Activated T-cell treated with anti-CD3 and anti-CD28 coated beads, Interleukin-2, amount 50 U/mL, for 24 hours (primary cell): ENCODE data around the gene TEAD1.
A peak's percentile ranks its signal among the peaks of the same experiment; 100 is the strongest.

Experiments used
- DNase-seq: peaks from one replicate; pipeline ENCODE4 v3.0.0-alpha.2; 2020
- H3K27ac Mint-ChIP-seq: 2 replicates; pipeline ENCODE4 v1.8.0; 2020; ENCODE audit warnings: mild to moderate bottlenecking, mixed read lengths
- H3K27me3 Mint-ChIP-seq: 2 replicates; pipeline ENCODE4 v1.8.0; 2020; ENCODE audit warnings: mixed read lengths
- H3K36me3 Mint-ChIP-seq: 2 replicates; pipeline ENCODE4 v1.8.0; 2020; ENCODE audit warnings: low read depth, mixed read lengths
- H3K4me1 Mint-ChIP-seq: 2 replicates; pipeline ENCODE4 v1.8.0; 2020; ENCODE audit warnings: low read depth, mixed read lengths
- H3K4me3 Mint-ChIP-seq: 2 replicates; pipeline ENCODE4 v1.8.0; 2020; ENCODE audit warnings: mild to moderate bottlenecking, moderate library complexity, mixed read lengths
- H3K9me3 Mint-ChIP-seq: 2 replicates; pipeline ENCODE4 v1.8.0; 2020; ENCODE audit warnings: mixed read lengths

Gene TEAD1

DNA sequence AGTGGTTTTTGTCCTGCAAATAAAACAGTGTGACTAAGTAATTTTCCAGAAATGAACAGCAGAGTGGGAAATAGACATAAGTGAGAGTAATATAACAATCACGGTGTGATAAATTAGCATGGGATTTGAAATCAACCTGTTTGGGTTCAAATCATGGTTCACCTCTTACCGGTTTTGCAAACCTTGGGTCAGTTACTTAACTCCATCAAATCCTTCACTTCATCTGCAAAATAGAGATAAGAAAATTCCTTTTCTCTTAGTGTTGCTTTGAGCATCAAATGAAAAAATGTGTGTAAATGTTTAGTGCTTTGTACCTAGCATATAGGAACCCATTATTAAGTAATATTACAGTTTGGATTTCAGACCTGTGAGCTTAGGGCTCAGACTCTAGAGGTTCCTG lies 152.2 kb downstream of the TEAD1 start:
- Mint-ChIP-seq H3K27me3 (peaks cover 87% of the 10 kb centered on the region), H3K9me3 (no peaks in the 10 kb centered on the region), H3K36me3 (no peaks in the 10 kb centered on the region), H3K4me1 (peaks cover 13% of the 10 kb centered on the region), H3K27ac (no peak overlapping the region), H3K4me3 (no peak overlapping the region)
- DNase-seq: no peak

DNA sequence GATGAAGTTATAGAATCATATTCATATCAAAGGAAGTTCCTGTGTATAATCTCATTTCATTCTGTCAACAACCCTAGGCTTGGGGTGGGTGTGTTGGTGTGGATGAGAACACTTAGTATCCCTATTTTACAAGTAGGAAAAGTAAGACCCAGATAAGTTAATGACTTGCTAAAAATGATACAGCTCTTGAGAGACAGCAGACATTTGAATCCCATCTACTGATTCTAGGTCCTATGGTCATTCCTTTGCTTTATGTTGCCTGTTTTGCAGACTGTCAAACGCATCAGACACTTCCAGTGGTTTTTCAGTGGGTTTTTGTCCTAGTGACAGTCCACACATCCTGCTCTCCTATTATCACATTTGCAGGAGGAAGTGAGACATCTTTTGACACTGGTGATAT lies 153.1 kb downstream of the TEAD1 start:
- Mint-ChIP-seq H3K4me1 (peaks cover 13% of the 10 kb centered on the region), H3K27me3 (peaks cover 82% of the 10 kb centered on the region), H3K27ac (no peak overlapping the region), H3K9me3 (no peaks in the 10 kb centered on the region), H3K4me3 (no peak overlapping the region), H3K36me3 (no peaks in the 10 kb centered on the region)
- DNase-seq: no peak

DNA sequence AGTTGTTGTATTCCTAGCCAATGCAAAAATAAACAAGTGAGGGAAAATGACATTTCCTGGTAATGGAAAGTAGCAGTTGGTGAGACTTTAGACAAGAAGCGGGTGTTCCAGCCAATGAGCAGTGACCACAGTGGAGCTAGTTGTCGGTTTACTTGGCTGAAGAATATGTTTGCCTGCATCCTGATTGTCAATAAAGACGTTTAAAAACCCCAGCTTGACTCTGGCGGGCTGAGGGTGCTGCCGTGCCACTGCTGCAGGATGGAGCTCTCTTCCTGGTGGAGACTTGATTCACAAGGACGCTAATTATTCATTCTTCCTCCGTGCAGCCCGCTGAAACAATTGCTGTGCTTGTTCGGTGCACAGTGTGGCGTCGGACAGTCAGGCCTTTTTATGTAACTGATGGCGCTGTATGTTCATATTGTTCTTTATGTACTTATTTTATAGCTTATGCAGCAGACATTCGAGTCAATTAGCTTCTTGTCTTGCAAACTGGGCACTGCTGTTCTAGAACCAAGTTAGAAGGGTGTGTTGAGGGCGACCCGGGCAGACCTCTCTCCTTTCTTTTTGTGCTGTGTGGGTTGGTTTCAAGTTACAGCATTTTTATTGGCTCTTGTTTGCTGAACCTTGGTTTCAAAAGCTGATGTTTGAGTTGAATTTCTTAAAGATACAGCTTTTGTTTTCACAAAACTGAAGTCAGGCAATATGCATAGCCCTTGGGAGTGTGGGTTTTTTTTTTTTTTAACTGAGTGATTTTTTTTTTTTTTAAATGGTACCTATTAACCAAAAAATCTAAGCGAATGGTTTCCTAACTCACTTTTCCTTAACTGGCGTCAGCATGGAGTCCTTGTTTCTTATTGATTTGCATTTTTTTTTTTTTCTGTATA lies 153.9 kb downstream of the TEAD1 start:
- Mint-ChIP-seq H3K27me3 (peaks cover 83% of the 10 kb centered on the region), H3K9me3 (no peaks in the 10 kb centered on the region), H3K4me3 (peak overlapping the region; percentile 27), H3K4me1 (peaks cover 13% of the 10 kb centered on the region), H3K36me3 (no peaks in the 10 kb centered on the region), H3K27ac (no peak overlapping the region)
- no peak for DNase-seq

DNA sequence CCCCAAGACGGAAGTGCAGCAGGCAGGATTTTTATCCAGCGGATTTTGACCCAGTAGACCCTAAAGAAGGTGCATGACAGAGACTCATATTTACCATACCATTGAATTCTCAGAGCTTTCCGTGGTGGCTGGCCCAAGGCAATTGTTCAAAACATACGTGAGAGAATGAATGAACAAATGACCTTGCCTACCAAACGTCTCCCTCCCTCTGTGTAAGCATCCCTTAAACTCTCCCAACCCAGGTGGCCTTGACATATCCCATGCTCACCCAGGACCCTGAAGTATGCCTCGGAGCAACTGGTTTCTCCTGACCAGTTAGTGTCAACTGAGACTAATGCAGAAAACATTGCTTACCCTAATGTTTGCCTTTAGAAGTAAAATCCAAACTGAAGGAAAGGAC lies 154.9 kb downstream of the TEAD1 start:
- Mint-ChIP-seq H3K4me3 (no peak overlapping the region), H3K4me1 (peaks cover 13% of the 10 kb centered on the region), H3K27me3 (peaks cover 80% of the 10 kb centered on the region), H3K36me3 (no peaks in the 10 kb centered on the region), H3K27ac (no peak overlapping the region), H3K9me3 (no peaks in the 10 kb centered on the region)
- DNase-seq: no peak

DNA sequence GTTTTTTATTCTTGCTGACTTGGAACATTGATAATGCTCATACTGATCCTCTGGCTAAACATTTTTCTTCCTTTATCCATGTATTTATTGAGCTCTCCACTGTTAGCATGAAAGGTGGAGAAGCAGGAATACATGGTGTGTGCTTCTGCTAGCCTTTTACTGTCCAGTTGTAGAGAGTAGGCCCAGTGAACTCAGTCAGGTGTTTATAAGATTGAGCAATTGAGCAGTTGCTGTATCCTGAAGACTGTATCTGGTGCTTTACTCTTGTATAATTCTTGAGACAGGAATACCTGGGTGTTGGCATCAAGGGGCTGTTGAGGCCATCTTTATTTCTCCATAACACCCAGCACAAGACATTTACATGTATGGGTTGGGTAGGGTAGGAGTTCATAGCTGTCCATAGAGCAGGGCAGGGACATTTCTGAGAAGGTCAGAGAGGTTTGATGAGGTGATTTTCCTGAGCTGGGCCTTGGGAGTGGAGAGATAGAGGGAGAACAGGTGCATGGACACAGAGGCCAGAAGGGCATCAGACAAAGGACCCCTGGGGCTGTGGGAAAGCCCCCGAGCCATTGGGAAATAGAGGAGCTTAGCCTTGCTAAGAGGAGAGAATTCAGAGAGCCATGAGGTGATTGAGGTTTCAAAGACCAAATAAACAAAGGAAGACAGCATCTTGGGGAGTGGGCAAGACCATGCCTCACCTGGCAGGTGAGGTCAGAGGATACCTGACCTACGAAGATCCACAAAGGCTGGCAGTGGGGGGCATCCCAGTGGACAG lies 155.5 kb downstream of the TEAD1 start:
- no peak overlapping the region for H3K27ac Mint-ChIP-seq
- H3K27me3 Mint-ChIP-seq: peaks cover 78% of the 10 kb centered on the region
- DNase-seq: no peak
- peaks cover 13% of the 10 kb centered on the region for H3K4me1 Mint-ChIP-seq
- no peaks in the 10 kb centered on the region for H3K36me3 Mint-ChIP-seq
- no peaks in the 10 kb centered on the region for H3K9me3 Mint-ChIP-seq
- H3K4me3 Mint-ChIP-seq: no peak overlapping the region

DNA sequence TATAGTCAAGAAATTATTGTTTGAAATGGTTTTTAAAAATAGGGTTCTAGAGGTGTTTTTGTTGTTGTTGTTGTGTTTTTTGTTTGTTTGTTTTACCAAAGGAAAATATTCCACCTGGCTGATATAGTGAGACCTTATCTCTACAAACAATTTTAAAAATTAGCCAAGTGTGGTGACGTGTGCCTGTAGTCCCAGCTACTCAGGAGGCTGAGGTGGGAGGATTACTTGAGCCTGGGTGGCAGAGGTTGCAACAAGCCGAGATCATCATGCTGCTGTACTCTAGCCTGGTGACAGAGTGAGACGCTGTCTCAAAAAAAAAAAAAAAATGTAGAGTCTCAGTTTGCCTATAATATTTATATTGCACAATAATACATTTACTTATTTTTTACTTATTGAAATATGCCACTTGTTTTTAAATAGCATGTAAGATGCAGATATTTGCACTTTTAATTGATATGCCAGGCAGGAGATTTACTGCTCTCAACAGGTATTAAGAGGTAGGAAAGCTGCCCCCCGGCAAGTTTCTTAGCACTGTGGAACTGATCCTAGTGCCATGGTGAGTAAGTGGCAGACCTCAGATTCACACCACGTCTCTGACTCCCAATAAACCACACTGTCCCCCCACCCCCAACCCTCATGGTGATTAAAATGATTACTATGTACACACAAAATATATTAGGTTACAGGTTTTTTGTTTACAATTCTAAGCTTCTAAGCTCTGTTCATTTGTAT lies 157.4 kb downstream of the TEAD1 start:
- Mint-ChIP-seq H3K27me3 (peaks cover 76% of the 10 kb centered on the region), H3K9me3 (no peaks in the 10 kb centered on the region), H3K4me3 (no peak overlapping the region), H3K27ac (no peak overlapping the region), H3K36me3 (no peaks in the 10 kb centered on the region), H3K4me1 (peaks cover 13% of the 10 kb centered on the region)
- no peak for DNase-seq

DNA sequence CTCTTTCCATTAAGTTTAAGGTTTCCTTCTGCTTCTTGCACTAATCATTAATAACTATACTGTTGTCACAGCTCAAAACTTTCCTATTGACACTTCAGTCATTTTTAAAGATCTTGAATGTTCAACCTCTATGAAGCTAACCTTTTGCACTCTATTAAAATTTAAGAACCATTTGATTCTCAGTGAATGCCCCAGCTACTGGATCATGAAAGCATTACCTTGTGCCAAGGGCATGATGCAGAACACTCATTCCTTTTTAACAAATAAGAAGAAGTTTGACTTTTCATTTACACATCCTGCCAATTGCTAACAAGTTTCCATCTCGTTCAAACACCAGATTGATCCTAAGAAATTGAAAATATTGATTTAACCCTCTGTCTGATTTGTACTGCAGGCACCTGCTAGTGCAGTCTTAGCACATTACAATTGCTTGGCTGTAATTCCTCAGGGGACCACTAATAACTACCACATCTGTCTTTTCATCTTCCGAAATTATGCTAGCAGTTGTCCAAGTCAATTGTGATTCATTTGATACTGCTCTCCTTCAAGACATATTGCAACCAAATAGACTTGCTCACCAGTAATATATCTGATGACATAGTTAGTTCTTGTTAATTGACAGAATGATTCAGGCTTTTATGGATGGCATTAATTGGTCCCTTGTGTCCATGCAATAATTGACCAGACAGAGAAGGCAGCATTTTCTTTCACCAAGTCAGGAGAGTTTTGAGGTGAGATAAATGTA lies 158.4 kb downstream of the TEAD1 start:
- no peaks in the 10 kb centered on the region for H3K9me3 Mint-ChIP-seq
- no peak for DNase-seq
- no peak overlapping the region for H3K4me3 Mint-ChIP-seq
- peaks cover 13% of the 10 kb centered on the region for H3K4me1 Mint-ChIP-seq
- peaks cover 68% of the 10 kb centered on the region for H3K27me3 Mint-ChIP-seq
- H3K36me3 Mint-ChIP-seq: no peaks in the 10 kb centered on the region
- H3K27ac Mint-ChIP-seq: no peak overlapping the region

DNA sequence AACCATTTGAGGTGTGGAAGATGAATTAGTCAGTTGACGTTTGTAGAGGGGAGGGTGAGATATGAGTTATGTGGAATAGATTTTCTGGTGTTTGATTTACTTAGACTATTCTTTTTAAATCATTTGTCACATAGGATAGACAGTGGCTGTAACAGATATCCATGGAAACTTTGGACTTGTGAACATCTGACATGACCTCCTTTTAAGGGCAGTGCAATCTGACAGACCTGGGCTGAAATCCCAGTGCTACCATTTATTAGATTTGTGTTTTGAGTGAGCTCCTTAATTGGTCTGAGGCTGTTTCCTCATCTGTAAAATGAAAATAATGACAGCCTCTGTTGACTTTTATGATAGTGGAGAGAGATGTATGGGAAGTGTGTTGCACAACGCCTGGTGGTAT lies 159.9 kb downstream of the TEAD1 start:
- Mint-ChIP-seq H3K4me1 (peaks cover under 1% of the 10 kb centered on the region), H3K27me3 (peaks cover 53% of the 10 kb centered on the region), H3K9me3 (no peaks in the 10 kb centered on the region), H3K4me3 (no peak overlapping the region), H3K36me3 (no peaks in the 10 kb centered on the region), H3K27ac (no peak overlapping the region)
- no peak for DNase-seq

DNA sequence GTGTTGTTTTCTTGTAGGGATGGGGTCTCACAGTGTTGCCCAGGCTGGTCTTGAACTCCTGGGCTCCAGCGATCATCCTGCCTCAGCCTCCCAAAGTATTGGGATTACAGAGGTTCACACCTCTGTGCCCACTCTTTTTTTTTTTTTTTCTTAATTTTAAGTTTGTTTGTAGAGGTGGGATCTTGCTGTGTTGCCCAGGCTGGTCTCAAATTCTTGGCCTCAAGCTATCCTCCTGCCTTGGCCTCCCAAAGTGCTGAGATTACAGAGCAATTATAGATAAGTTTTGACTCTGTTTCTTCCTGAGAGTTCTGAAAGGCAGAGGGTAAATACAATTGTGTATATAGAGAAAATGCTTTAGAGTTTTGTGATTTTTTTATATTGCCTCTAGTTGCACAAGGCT lies 160.4 kb downstream of the TEAD1 start:
- H3K27me3 Mint-ChIP-seq: peaks cover 48% of the 10 kb centered on the region
- no peaks in the 10 kb centered on the region for H3K36me3 Mint-ChIP-seq
- DNase-seq: no peak
- no peaks in the 10 kb centered on the region for H3K9me3 Mint-ChIP-seq
- no peaks in the 10 kb centered on the region for H3K4me1 Mint-ChIP-seq
- H3K4me3 Mint-ChIP-seq: no peak overlapping the region
- no peak overlapping the region for H3K27ac Mint-ChIP-seq

DNA sequence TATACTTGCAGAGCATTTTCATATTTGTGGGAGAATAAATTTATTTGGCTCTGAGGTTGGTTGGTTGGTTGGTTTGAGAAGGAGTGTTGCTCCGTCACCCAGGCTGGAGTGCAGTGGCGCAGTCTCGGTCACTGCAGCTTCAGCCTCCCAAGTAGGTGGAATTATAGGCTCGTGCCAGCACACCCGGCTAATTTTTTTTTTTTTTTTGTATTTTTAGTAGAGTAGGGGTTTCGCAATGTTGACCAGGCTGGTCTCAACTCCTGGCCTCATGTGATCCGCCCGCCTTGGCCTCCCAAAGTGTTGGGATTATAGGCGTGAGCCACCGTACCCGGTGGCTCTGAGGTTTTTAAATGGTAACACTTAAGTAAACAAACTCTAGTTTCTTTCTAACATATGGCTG lies 161.1 kb downstream of the TEAD1 start:
- H3K4me1 Mint-ChIP-seq: no peaks in the 10 kb centered on the region
- no peaks in the 10 kb centered on the region for H3K9me3 Mint-ChIP-seq
- no peaks in the 10 kb centered on the region for H3K36me3 Mint-ChIP-seq
- no peak overlapping the region for H3K4me3 Mint-ChIP-seq
- H3K27me3 Mint-ChIP-seq: peaks cover 44% of the 10 kb centered on the region
- no peak for DNase-seq
- no peak overlapping the region for H3K27ac Mint-ChIP-seq

DNA sequence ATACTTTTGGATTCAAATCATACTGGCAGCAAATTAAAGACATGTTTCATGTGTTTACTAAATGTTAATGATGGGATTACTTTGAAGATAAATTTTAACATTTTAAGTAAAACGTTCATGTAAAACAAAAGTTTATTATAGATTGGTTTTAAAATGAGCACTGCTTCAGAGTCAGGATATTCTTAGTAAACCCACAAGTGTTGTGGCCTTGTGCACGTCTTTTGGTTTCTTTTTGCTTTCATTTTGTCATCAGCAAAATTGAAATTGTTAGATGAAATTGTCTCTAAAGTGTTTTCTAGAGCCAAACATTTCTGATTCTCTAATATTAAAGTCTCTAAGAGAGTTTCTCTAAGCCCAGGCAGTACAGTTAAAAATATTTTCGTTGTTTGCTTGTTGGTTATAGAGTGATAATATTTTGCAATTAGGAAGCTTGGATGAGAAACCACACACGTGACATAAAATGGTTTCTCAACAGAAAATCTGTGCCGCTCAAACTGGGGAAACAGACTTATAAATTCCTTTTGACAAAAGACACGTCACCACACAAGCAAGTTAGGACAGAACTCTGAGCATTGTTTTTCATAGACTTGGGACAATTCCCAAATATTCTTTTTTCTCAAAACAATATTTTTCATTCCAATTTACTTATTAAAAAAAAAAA lies 164.4 kb downstream of the TEAD1 start:
- H3K27me3 Mint-ChIP-seq: peaks cover 37% of the 10 kb centered on the region
- H3K9me3 Mint-ChIP-seq: no peaks in the 10 kb centered on the region
- H3K27ac Mint-ChIP-seq: no peak overlapping the region
- no peak overlapping the region for H3K4me3 Mint-ChIP-seq
- no peaks in the 10 kb centered on the region for H3K36me3 Mint-ChIP-seq
- peaks cover 9% of the 10 kb centered on the region for H3K4me1 Mint-ChIP-seq
- DNase-seq: no peak

DNA sequence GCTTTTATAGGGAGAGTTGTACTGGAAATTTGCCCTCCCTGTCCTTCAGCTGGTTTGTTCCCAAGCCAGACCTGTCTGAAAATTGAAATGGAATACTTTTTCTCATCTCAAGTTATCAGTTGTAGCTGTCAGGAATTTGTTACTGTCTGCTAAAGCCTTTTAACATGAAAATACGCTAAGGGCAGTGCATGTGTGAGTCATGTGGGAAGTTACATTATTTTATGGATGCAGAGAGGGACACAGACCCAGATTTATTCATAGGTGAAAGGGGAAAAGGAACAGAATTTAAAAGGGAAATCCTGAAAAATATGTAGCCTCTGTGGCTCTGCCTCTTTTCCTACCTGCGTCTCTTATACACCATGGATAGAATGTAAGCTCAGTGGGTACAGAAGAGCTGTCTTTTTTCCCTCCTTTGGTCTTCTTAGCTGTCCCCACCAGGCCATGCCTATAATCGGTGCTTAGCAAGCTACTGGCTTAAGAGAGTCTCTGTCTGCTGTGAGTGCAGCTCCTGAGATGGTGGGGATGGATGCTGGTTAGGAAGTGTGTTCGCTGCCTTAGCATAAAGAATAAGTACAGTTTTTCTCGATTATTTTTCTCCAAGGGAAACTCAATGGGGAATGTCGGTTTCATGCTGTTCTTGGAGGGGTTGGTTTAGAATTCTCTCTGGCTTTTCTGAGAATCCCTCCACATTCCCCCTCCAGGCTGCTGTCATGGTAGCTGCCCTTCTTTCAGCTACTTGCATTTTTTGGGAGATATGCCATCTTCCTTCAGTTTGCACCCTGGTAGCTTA lies 166.8 kb downstream of the TEAD1 start:
- no peaks in the 10 kb centered on the region for H3K9me3 Mint-ChIP-seq
- H3K27ac Mint-ChIP-seq: no peak overlapping the region
- H3K36me3 Mint-ChIP-seq: no peaks in the 10 kb centered on the region
- H3K4me3 Mint-ChIP-seq: no peak overlapping the region
- peaks cover 9% of the 10 kb centered on the region for H3K4me1 Mint-ChIP-seq
- H3K27me3 Mint-ChIP-seq: peaks cover 28% of the 10 kb centered on the region
- DNase-seq: no peak

DNA sequence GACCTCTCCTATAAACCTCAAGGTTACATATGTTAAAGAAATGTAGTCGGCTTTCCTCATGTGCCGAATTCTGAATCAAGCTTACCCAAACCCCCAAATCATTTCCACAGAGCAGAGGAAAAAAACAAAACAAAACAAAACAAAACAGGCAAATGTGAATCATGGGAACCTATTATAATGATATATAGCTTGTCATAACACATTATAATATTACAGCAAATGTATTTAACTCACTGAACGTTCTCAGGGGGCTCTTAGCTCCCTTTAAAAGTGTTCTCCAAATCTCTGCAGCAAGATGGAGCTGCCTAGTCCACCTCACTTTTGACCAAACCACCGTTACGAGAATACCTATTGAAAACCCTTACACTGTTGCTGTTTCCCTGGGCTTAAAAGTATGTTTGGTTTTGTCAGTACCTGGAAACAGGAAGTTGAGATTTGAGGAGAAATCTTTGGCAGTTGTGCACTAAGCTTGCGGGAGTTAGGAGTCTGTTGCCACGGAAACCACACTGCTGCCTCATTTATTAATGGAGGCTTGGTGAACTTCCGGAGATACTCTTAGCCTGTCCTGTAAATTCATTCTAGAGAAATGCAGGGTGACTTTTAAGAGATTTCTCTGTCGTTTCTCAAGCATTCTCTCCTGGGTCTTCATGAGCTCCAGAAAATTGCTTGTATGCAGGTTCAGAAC lies 167.9 kb downstream of the TEAD1 start:
- Mint-ChIP-seq H3K27ac (no peak overlapping the region), H3K4me1 (peaks cover 9% of the 10 kb centered on the region), H3K36me3 (no peaks in the 10 kb centered on the region), H3K9me3 (no peaks in the 10 kb centered on the region), H3K4me3 (no peak overlapping the region), H3K27me3 (peaks cover 29% of the 10 kb centered on the region)
- DNase-seq: no peak
